ENCODE data around the gene COL20A1. TPM values are rescaled to one million over a fixed set of nuclear protein-coding genes. Genes with fewer than 3 reads are reported as not detected.
A peak's percentile ranks its signal among the peaks of the same experiment; 100 is the strongest.

The COL20A1 gene
- total RNA-seq, 1 donor from 2014 or later, result not detected

DNA sequence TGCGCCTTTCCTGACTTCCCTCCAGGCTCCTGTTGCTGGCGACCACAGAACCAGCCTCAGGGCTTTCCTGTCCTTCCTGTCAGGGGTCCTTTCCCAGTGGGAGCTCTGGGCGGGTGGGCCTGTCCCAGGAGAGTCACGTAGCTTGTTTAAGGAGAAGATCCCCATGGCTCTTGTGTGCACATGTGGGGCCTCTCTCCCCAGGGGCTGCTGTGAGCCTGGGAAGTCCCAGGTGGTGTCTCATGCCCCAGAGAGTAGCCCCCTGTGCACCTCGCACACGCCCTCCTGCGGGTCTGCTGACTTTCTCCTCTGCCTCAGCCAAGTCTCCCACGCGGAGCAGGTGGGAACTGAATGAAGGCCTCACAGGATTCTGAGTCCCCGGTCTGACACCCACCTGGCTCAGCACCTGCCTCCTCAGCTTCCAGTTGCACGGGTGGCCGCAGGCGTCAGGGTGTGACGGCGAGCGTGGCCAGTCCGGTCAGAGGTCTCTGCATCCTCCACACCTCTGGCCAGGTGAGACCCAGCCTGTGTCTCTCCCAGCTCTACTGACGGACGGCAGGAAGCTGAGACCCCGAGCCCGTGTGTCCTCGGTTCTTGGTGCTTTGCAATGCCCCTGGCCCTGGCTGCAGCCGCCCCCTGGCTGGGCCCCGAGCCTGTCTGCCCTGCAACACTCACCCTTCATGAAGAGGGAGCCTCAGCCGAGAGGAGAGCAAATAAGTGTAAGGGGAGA is 33.1 kb upstream of the COL20A1 start:
- no peak for DNase-seq (ENCODE audit: missing footprints)
- intact Hi-C loops (cut with DNase I), result no loop called here
- ATAC-seq, result no peak

DNA sequence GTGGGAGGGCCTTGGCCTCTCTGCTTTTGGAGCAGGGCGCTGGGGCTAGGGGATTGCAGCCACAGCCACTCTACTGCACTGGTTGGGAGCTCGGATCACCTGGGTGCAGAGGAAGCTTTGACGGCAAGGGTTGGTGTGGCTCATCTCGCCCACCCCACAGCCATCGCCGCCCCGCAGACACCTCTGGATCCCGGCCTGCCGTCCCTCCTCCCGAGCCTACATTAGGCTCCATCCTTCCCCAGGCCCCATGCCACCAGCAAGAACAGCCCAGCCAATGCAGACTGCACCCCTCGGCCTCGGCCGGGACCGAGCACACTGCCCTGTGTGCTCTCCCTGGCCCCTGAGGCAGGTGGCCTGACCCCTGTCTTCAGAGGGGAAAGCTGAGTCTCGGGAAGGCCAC is 32.5 kb upstream of the COL20A1 start:
- intact Hi-C loops (cut with DNase I), result no loop called here

GRCh38 chr20:63261060-63261794 is 31.8 kb upstream of the COL20A1 start:
- ATAC-seq (no peak), DNase-seq (ENCODE audit: missing footprints) (no peak)
- intact Hi-C loops (cut with DNase I), result no loop called here

More for the DNA sequence above, 32.5 kb upstream of the COL20A1 start:
- no peak for ATAC-seq
- DNase-seq (ENCODE audit: missing footprints), result no peak

- ATAC-seq (no peak), DNase-seq (ENCODE audit: missing footprints) (no peak)
- intact Hi-C loops (cut with DNase I), result no loop called here
Observed at GRCh38 chr20:63261795-63262528, 31.0 kb upstream of the COL20A1 start.

- intact Hi-C loops (cut with DNase I), result no loop called here
- DNase-seq (ENCODE audit: missing footprints) (no peak), ATAC-seq (no peak)
Observed at GRCh38 chr20:63262836-63263235, 30.1 kb upstream of the COL20A1 start.

GRCh38 chr20:63264000-63264399 is 29.0 kb upstream of the COL20A1 start:
- no peak for ATAC-seq
- intact Hi-C loops (cut with DNase I), result no loop called here
- no peak for DNase-seq (ENCODE audit: missing footprints)

DNA sequence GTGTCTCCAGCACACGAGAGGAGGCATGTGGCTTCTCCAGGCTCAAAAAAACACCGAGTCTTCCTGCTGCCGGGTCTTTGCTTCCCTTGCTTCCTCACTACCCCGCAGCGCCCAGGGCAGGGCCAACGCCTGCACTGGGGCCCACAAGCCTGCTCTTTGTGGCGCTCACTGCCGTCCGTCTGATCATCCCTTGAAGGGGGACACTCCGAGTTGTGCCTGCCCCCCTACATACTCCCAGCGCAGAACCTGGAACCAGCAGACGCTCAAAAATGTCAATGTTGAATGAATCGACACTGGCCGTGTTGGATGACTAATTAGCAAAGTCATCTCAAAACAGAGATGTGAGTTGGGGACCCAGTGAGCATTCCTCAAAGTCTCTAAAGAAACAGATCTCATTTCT is 28.5 kb upstream of the COL20A1 start:
- ATAC-seq (no peak), DNase-seq (ENCODE audit: missing footprints) (no peak)
- intact Hi-C loops (cut with DNase I), result no loop called here

GRCh38 chr20:63265891-63266515 is 27.0 kb upstream of the COL20A1 start:
- ATAC-seq, result no peak
- intact Hi-C loops (cut with DNase I), result no loop called here
- no peak for DNase-seq (ENCODE audit: missing footprints)

GRCh38 chr20:63267691-63268090 is 25.3 kb upstream of the COL20A1 start:
- intact Hi-C loops (cut with DNase I), result no loop called here
- ATAC-seq (no peak), DNase-seq (ENCODE audit: missing footprints) (no peak)

DNA sequence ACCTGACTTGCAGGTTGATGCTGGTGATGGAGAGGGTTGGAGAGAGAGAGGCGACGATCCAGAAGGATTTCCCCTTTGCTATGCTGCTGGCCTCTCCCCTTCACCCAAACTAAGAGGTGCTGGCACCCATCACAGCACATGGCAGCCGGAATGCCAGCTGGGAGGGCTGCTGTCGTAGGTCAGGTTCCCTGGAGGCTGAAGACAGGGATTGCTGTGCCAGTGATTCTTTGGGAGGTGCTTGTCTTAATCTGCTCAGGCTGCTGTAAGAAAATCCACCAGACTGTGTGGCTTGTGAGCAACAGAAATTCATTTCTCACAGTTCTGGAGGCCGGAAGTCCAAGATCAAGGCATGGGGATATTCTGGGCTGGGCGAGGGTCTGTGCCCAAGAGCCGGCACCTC is 24.7 kb upstream of the COL20A1 start:
- intact Hi-C loops (cut with DNase I), result no loop called here
- DNase-seq (ENCODE audit: missing footprints), result no peak
- ATAC-seq, result no peak

- DNase-seq (ENCODE audit: missing footprints) (no peak), ATAC-seq (no peak)
- intact Hi-C loops (cut with DNase I), result no loop called here
Observed at GRCh38 chr20:63268671-63269439, 24.1 kb upstream of the COL20A1 start.

- ATAC-seq (no peak), DNase-seq (ENCODE audit: missing footprints) (no peak)
- intact Hi-C loops (cut with DNase I), result no loop called here
Observed at GRCh38 chr20:63269724-63270123, 23.3 kb upstream of the COL20A1 start.

- intact Hi-C loops (cut with DNase I), result no loop called here
- DNase-seq (ENCODE audit: missing footprints), result no peak
- no peak for ATAC-seq
Observed at GRCh38 chr20:63270606-63271325, 22.2 kb upstream of the COL20A1 start.

- ATAC-seq (peak; percentile 97), DNase-seq (ENCODE audit: missing footprints) (peak; percentile 95)
- intact Hi-C loops (cut with DNase I), result no loop called here
Observed at GRCh38 chr20:63272105-63273058, 20.6 kb upstream of the COL20A1 start, which contains the start of gene ARFGAP1. ARFGAP1 (plus strand) TSS chr20:63272813; CDS start chr20:63275581, 2,768 bp downstream.

DNA sequence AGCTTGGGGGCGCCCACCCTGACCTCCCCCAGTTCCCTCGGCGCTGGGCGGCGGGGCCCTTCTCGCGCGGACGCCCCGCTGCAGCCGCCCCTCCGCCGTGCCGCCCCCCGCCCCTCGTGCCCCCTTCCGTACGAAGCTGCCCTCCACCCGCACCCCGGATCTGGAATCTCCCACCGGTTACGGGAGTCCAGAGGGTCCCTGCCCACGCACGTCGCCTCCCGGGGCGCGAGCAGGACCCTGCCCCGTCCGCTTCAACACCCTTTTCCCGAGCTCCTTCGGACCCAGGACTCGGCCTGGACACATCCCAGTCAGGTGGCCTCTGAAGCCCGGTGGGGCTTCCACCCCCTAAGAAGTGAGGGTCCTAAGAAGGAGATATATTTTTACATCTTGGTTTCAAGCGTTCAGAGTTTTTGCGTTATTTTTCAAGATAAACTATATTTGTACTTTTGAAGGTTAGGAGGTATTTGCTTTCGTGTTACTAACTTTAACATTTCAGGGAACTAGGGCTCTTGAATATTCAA is 19.9 kb upstream of the COL20A1 start:
- no peak for DNase-seq (ENCODE audit: missing footprints)
- ATAC-seq, result no peak
- intact Hi-C loops (cut with DNase I), result no loop called here

GRCh38 chr20:63273635-63274380 is 19.2 kb upstream of the COL20A1 start:
- DNase-seq (ENCODE audit: missing footprints) (no peak), ATAC-seq (no peak)
- intact Hi-C loops (cut with DNase I), result no loop called here
